Measurements from ENCODE around the gene ADAMTS3.

ADAMTS3 gene

GRCh38 chr4:72418458-72418857 lies 150.6 kb downstream of the ADAMTS3 start:
- TF ChIP-seq CEBPB (IDR thresholded peaks at IDR 0.05) (no peak), NFIC (IDR thresholded peaks at IDR 0.05) (peak; percentile 48), ZBTB7A (IDR thresholded peaks at IDR 0.05; ENCODE audit: low read depth) (no peak)

DNA sequence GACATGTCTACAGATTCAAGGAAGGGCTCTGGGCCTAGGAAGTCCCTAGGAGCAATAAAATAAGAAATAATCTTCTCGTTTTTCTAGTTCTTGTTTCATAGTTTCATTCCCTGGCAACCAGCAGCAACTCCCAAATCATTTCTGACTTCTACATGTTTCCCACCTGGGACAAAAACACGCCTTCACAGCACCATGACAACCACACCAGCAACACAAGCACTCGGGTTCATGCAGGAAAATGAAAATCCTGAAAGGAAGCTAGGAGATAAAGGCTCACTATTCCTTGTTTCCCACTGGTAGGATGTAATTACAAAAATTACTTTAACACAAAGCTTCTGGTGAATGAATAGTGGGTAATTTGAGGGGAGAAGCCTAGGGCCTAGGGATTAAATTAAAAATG lies 158.9 kb downstream of the ADAMTS3 start:
- TF ChIP-seq MAX (IDR thresholded peaks at IDR 0.05) (no peak), FOXM1 (IDR thresholded peaks at IDR 0.05; ENCODE audit: borderline replicate concordance, low read depth) (no peak), EGR1 (IDR thresholded peaks at IDR 0.05) (no peak), TEAD4 (IDR thresholded peaks at IDR 0.05) (no peak), YY1 (IDR thresholded peaks at IDR 0.05; ENCODE audit: low read depth) (no peak)

DNA sequence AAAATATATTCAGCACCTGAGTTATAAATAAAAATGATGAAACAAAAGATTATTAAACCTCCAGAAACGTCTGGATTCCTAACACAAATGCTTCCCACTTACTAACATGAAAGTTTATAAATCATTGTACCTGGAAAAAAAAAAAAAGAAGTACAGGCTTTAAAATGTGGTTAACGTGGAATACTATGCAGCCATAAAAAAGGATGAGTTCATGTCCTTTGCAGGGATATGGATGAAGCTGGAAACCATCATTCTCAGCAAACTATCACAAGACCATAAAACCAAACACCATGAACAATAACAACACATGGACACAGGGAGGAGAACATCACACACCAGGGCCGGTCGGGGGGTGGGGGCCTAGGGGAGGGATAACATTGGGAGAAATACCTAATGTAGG lies 160.5 kb downstream of the ADAMTS3 start:
- TF ChIP-seq NFIC (IDR thresholded peaks at IDR 0.05) (no peak), CREB1 (IDR thresholded peaks at IDR 0.05; ENCODE audit: low read depth) (no peak), FOXM1 (IDR thresholded peaks at IDR 0.05; ENCODE audit: borderline replicate concordance, low read depth) (no peak), TCF12 (IDR thresholded peaks at IDR 0.05; ENCODE audit: low read depth) (no peak), ZBTB7A (IDR thresholded peaks at IDR 0.05; ENCODE audit: low read depth) (no peak), RAD21 (IDR thresholded peaks at IDR 0.05; ENCODE audit: low read depth) (no peak), TAF1 (IDR thresholded peaks at IDR 0.05; ENCODE audit: low read depth) (no peak), YY1 (IDR thresholded peaks at IDR 0.05; ENCODE audit: low read depth) (no peak), TEAD4 (IDR thresholded peaks at IDR 0.05) (no peak), EP300 (IDR thresholded peaks at IDR 0.05; ENCODE audit: borderline replicate concordance) (no peak)

DNA sequence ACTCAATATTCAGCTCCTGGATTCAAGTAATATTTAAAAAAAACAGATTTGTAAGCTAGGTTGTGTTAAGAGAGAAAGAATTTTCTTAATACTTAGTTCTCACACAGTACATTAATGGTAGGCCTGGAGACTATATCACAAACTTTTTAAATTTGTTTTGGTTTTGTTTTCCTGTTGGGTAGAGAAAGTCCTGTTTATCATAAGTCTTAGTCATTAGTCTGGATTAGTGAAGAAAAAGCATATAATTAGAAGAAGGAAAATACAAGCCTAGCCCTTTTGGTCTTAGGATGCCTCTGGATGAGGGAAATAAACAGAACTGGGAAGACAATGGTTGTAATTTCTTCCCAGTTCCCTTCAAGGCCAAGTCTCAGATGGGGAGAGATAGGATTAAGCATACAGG lies 163.6 kb downstream of the ADAMTS3 start:
- TF ChIP-seq TEAD4 (IDR thresholded peaks at IDR 0.05) (no peak), MAX (IDR thresholded peaks at IDR 0.05) (no peak), RAD21 (IDR thresholded peaks at IDR 0.05; ENCODE audit: low read depth) (no peak), TAF1 (IDR thresholded peaks at IDR 0.05; ENCODE audit: low read depth) (no peak), TCF12 (IDR thresholded peaks at IDR 0.05; ENCODE audit: low read depth) (no peak), FOXM1 (IDR thresholded peaks at IDR 0.05; ENCODE audit: borderline replicate concordance, low read depth) (no peak), ZBTB7A (IDR thresholded peaks at IDR 0.05; ENCODE audit: low read depth) (no peak), CEBPB (IDR thresholded peaks at IDR 0.05) (no peak), EP300 (IDR thresholded peaks at IDR 0.05; ENCODE audit: borderline replicate concordance) (no peak), NFIC (IDR thresholded peaks at IDR 0.05) (no peak)
- TF ChIP-seq, protein P1, sequence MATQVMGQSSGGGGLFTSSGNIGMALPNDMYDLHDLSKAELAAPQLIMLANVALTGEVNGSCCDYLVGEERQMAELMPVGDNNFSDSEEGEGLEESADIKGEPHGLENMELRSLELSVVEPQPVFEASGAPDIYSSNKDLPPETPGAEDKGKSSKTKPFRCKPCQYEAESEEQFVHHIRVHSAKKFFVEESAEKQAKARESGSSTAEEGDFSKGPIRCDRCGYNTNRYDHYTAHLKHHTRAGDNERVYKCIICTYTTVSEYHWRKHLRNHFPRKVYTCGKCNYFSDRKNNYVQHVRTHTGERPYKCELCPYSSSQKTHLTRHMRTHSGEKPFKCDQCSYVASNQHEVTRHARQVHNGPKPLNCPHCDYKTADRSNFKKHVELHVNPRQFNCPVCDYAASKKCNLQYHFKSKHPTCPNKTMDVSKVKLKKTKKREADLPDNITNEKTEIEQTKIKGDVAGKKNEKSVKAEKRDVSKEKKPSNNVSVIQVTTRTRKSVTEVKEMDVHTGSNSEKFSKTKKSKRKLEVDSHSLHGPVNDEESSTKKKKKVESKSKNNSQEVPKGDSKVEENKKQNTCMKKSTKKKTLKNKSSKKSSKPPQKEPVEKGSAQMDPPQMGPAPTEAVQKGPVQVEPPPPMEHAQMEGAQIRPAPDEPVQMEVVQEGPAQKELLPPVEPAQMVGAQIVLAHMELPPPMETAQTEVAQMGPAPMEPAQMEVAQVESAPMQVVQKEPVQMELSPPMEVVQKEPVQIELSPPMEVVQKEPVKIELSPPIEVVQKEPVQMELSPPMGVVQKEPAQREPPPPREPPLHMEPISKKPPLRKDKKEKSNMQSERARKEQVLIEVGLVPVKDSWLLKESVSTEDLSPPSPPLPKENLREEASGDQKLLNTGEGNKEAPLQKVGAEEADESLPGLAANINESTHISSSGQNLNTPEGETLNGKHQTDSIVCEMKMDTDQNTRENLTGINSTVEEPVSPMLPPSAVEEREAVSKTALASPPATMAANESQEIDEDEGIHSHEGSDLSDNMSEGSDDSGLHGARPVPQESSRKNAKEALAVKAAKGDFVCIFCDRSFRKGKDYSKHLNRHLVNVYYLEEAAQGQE (IDR thresholded peaks at IDR 0.05; ENCODE audit: low read depth) = no peak

GRCh38 chr4:72397314-72397713 lies 171.7 kb downstream of the ADAMTS3 start:
- TF ChIP-seq EGR1 (IDR thresholded peaks at IDR 0.05) = no peak
- peak; percentile 98 for TF ChIP-seq CEBPB (IDR thresholded peaks at IDR 0.05)
- peak; percentile 65 for TF ChIP-seq TEAD4 (IDR thresholded peaks at IDR 0.05)

DNA sequence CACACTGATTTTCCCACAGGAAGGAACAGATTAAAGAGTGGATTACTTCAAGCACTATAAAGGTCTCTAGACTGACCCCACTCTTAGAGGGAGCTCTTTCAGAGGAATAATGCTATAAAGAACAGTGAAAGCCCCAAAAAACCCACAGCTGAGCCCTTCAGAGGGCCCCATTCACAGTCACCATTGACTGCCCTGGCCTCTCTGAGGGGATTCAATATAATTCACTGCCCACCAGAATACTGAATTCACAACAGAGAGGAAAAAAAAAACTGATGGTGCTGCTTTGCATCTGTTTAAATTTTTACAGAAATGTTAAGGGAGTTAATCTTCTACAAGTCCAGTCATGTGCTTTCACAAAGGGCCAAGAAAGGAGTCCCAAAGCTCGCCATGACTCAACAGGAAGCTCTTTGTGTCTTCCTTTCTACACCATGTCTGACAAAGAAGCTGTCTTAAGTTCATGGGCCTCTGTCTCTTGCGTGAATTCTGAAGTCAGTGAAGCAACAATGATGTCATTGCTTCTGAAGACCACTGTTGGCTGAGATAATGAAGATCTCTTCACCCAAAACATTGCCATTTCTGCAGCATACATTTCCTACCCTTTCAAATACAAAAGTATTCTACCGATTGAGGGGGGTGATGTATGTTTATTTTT lies 174.9 kb downstream of the ADAMTS3 start:
- TF ChIP-seq TAF1 (IDR thresholded peaks at IDR 0.05; ENCODE audit: low read depth) (no peak), EGR1 (IDR thresholded peaks at IDR 0.05) (no peak), USF1 (IDR thresholded peaks at IDR 0.05) (no peak), FOXM1 (IDR thresholded peaks at IDR 0.05; ENCODE audit: borderline replicate concordance, low read depth) (no peak), CEBPB (IDR thresholded peaks at IDR 0.05) (no peak), YY1 (IDR thresholded peaks at IDR 0.05; ENCODE audit: low read depth) (no peak), TEAD4 (IDR thresholded peaks at IDR 0.05) (no peak), ZBTB7A (IDR thresholded peaks at IDR 0.05; ENCODE audit: low read depth) (no peak), TCF12 (IDR thresholded peaks at IDR 0.05; ENCODE audit: low read depth) (no peak), CREB1 (IDR thresholded peaks at IDR 0.05; ENCODE audit: low read depth) (no peak), RAD21 (IDR thresholded peaks at IDR 0.05; ENCODE audit: low read depth) (no peak), NFIC (IDR thresholded peaks at IDR 0.05) (no peak)
- TF ChIP-seq, protein P1 (IDR thresholded peaks at IDR 0.05; ENCODE audit: low read depth) = no peak

GRCh38 chr4:72391281-72391680 lies 177.7 kb downstream of the ADAMTS3 start:
- TF ChIP-seq MAX (IDR thresholded peaks at IDR 0.05) = no peak
- TF ChIP-seq FOXM1 (IDR thresholded peaks at IDR 0.05; ENCODE audit: borderline replicate concordance, low read depth) = no peak
- TF ChIP-seq TEAD4 (IDR thresholded peaks at IDR 0.05) = no peak
